ENCODE results near the gene DOCK2.

Gene DOCK2

GRCh38 chr5:169848271-169848670, 211.2 kb downstream of the DOCK2 start:
- no peak for TF ChIP-seq EZH2phosphoT487 (IDR thresholded peaks at IDR 0.05; ENCODE audit: borderline replicate concordance, low read length)
- TF ChIP-seq CTCF (IDR thresholded peaks at IDR 0.05; ENCODE audit: low read depth, low read length, poor library complexity, severe bottlenecking), result no peak
- Histone ChIP-seq H3K9me2 (replicated peaks; ENCODE audit: control insufficient read depth, low read length) (no peaks in the 10 kb centered on the region), H3K36me3 (ENCODE audit: control insufficient read depth, low read length) (peaks cover 91% of the 10 kb centered on the region), H3K79me2 (ENCODE audit: control insufficient read depth, low read length) (peaks cover 3% of the 10 kb centered on the region; the same call in 1 of the 2 replicates), H3K4me3 (ENCODE audit: low read length) (no peak overlapping the region), H3K4me2 (ENCODE audit: low read length) (no peak overlapping the region), H3F3A (ENCODE audit: control insufficient read depth, insufficient read depth) (no peaks in the 10 kb centered on the region), H3K4me1 (ENCODE audit: control insufficient read depth, low read length) (no peaks in the 10 kb centered on the region), H3K27ac (ENCODE audit: low read depth, low read length) (no peak overlapping the region), H3K27me3 (ENCODE audit: control insufficient read depth, low read length) (no peaks in the 10 kb centered on the region), H3K9me3 (ENCODE audit: control insufficient read depth, insufficient read depth, low read length) (peaks cover 28% of the 10 kb centered on the region; the same call in 1 of the 2 replicates), H4K20me1 (ENCODE audit: control insufficient read depth, insufficient read depth, low read depth, low read length) (no peaks in the 10 kb centered on the region)

- Histone ChIP-seq H3K36me3 (ENCODE audit: control insufficient read depth, low read length) (peaks cover 90% of the 10 kb centered on the region), H3K9me3 (ENCODE audit: control insufficient read depth, insufficient read depth, low read length) (peaks cover 28% of the 10 kb centered on the region; the same call in 1 of the 2 replicates), H3K27ac (ENCODE audit: low read depth, low read length) (no peak overlapping the region), H3K9me2 (replicated peaks; ENCODE audit: control insufficient read depth, low read length) (no peaks in the 10 kb centered on the region), H3K79me2 (ENCODE audit: control insufficient read depth, low read length) (peaks cover 3% of the 10 kb centered on the region; the same call in 1 of the 2 replicates), H3K4me2 (ENCODE audit: low read length) (no peak overlapping the region), H3K4me3 (ENCODE audit: low read length) (no peak overlapping the region), H3F3A (ENCODE audit: control insufficient read depth, insufficient read depth) (no peaks in the 10 kb centered on the region), H4K20me1 (ENCODE audit: control insufficient read depth, insufficient read depth, low read depth, low read length) (no peaks in the 10 kb centered on the region), H3K27me3 (ENCODE audit: control insufficient read depth, low read length) (no peaks in the 10 kb centered on the region), H3K4me1 (ENCODE audit: control insufficient read depth, low read length) (no peaks in the 10 kb centered on the region)
- no peak for TF ChIP-seq EZH2phosphoT487 (IDR thresholded peaks at IDR 0.05; ENCODE audit: borderline replicate concordance, low read length)
- TF ChIP-seq CTCF (IDR thresholded peaks at IDR 0.05; ENCODE audit: low read depth, low read length, poor library complexity, severe bottlenecking), result no peak
Observed at GRCh38 chr5:169848792-169849191, 211.7 kb downstream of the DOCK2 start.

GRCh38 chr5:169850409-169850808, 213.3 kb downstream of the DOCK2 start:
- Histone ChIP-seq H3K27ac (ENCODE audit: low read depth, low read length) (no peak overlapping the region), H4K20me1 (ENCODE audit: control insufficient read depth, insufficient read depth, low read depth, low read length) (no peaks in the 10 kb centered on the region), H3K36me3 (ENCODE audit: control insufficient read depth, low read length) (peaks cover 74% of the 10 kb centered on the region), H3K27me3 (ENCODE audit: control insufficient read depth, low read length) (no peaks in the 10 kb centered on the region), H3K79me2 (ENCODE audit: control insufficient read depth, low read length) (peaks cover 3% of the 10 kb centered on the region; the same call in 1 of the 2 replicates), H3F3A (ENCODE audit: control insufficient read depth, insufficient read depth) (no peaks in the 10 kb centered on the region), H3K4me2 (ENCODE audit: low read length) (no peak overlapping the region), H3K9me3 (ENCODE audit: control insufficient read depth, insufficient read depth, low read length) (peaks cover 28% of the 10 kb centered on the region; the same call in 1 of the 2 replicates), H3K4me3 (ENCODE audit: low read length) (no peak overlapping the region), H3K9me2 (replicated peaks; ENCODE audit: control insufficient read depth, low read length) (no peaks in the 10 kb centered on the region), H3K4me1 (ENCODE audit: control insufficient read depth, low read length) (no peaks in the 10 kb centered on the region)
- TF ChIP-seq CTCF (IDR thresholded peaks at IDR 0.05; ENCODE audit: low read depth, low read length, poor library complexity, severe bottlenecking) (peak; percentile 36), EZH2phosphoT487 (IDR thresholded peaks at IDR 0.05; ENCODE audit: borderline replicate concordance, low read length) (no peak)

Data from DOHH2 (cell line).